Thyroid gland (tissue), 4 donors: ENCODE data around the gene TJAP1.

Experiments used
- POLR2A ChIP-seq, 2 donors: fragments of 450-650 bp; IDR thresholded peaks; one replicate each; pipeline ENCODE4 v1.6.1; 2017; ENCODE audit warnings: antibody characterized with exemption in 2 of 2, mild to moderate bottlenecking in 2 of 2, moderate library complexity in 1 of 2
- TF ChIP-seq, protein P1 (sequence below), 6 experiments: fragments of 200-600 bp in 3 of 6; fragments of 450-650 bp in 3 of 6; sonication (generic) in 3 of 6; IDR thresholded peaks; one replicate each; pipeline ENCODE4 v1.5.1; 2016 to 2019; ENCODE audit warnings: antibody characterized with exemption in 6 of 6, mild to moderate bottlenecking in 2 of 6, inconsistent platforms in 1 of 6, moderate library complexity in 1 of 6

DNA sequence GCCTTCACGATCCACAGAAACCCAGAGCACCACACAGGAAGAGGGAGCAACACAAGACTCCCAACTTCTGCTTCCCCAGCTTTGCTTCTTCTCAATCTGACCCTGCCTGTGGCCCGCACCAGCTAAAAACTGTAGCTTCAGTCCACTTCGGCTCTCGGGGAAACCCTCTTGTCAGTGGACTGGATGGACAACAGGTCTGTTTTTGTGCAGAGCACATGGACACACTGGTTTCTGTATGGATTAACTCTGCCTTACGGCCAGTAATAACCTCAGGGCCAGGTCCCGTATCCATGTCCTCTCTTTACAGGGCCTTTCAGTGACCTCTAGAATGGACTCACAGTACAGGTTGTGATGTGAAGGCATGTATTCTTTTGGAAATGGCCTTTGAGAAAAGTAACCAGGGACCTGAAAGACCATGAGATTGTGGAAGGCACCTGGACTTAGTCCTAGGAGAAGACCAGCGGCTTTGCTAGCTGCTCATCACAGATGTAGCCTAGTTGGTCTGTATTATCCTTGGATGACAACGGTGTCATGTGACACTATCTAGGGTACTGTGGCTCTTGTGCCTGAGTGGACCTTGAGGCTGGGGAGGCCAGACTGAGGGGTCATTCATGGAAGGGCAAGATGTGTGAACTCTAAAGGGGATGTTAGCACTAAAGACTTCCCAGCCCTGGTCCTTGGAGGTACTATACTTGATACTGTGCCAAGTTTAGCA lies 45.3 kb downstream of the TJAP1 start:
- TF ChIP-seq, protein P1, sequence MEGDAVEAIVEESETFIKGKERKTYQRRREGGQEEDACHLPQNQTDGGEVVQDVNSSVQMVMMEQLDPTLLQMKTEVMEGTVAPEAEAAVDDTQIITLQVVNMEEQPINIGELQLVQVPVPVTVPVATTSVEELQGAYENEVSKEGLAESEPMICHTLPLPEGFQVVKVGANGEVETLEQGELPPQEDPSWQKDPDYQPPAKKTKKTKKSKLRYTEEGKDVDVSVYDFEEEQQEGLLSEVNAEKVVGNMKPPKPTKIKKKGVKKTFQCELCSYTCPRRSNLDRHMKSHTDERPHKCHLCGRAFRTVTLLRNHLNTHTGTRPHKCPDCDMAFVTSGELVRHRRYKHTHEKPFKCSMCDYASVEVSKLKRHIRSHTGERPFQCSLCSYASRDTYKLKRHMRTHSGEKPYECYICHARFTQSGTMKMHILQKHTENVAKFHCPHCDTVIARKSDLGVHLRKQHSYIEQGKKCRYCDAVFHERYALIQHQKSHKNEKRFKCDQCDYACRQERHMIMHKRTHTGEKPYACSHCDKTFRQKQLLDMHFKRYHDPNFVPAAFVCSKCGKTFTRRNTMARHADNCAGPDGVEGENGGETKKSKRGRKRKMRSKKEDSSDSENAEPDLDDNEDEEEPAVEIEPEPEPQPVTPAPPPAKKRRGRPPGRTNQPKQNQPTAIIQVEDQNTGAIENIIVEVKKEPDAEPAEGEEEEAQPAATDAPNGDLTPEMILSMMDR (IDR thresholded peaks at IDR 0.05), result no peak
- no peak for TF ChIP-seq POLR2A (IDR thresholded peaks at IDR 0.05)
